GM19372 (cell line): Measurements from ENCODE around the gene STK32A.
A peak's percentile ranks its signal among the peaks of the same experiment; 100 is the strongest.

Experiments
- ATAC-seq: cut with Tn5 transposase; IDR thresholded peaks from one replicate; pipeline ENCODE4 v1.9.1; 2021; ENCODE audit warnings: mild to moderate bottlenecking, low read depth, moderate library complexity; ENCODE audit not compliant: unreplicated experiment

Gene STK32A

GRCh38 chr5:147384346-147385193 lies 149.7 kb downstream of the STK32A start:
- ATAC-seq: no peak

GRCh38 chr5:147387109-147387508 lies 152.3 kb downstream of the STK32A start:
- no peak for ATAC-seq

DNA sequence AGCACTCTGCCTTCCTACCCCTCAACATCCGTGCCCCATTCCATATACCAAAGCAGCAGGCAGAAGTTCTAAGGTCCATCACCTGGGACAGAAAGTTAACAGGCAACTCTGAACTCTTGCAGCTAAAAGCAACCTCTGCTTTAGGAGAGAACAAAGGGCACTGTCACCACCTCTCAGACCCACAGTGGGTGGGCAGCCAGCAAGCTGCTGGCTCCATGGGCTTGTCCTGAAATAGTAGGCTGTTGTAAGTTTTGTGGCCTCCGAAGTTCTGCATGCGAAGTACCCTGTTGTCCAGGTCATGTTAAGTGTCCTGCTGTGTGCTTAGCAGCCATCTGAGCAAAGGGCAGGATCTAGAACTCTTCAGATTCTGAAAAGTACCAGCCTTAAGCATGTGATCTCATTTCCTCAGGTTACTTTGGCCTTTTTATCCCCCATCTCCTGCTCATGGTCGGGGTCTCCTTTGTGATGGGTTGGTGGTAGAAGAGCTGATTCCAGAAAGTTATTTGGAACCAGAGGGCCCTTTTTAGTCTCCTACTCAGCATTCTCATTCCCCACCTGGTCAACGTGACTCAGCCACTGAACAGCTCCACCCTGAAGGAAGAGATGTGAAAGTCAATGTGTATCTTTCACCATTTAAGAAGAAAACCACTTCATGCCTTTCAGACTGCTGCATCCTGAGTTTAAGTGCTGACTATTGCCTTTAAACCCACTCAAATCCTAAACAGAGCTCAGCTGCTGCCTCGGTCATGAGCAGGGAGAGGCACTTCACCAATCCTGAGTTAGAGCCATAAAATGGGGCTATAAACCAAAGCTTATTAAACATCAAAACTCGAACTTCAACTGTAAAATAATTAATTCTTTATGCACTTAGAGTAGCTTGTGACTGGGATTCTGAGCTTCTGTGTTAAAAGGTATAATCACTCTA lies 153.6 kb downstream of the STK32A start:
- ATAC-seq: no peak

- no peak for ATAC-seq
Measured at GRCh38 chr5:147390654-147391225, 155.9 kb downstream of the STK32A start.

GRCh38 chr5:147391781-147392180 lies 157.0 kb downstream of the STK32A start:
- ATAC-seq: peak; percentile 78

- no peak for ATAC-seq
Measured at GRCh38 chr5:147393874-147394672, 159.2 kb downstream of the STK32A start.

DNA sequence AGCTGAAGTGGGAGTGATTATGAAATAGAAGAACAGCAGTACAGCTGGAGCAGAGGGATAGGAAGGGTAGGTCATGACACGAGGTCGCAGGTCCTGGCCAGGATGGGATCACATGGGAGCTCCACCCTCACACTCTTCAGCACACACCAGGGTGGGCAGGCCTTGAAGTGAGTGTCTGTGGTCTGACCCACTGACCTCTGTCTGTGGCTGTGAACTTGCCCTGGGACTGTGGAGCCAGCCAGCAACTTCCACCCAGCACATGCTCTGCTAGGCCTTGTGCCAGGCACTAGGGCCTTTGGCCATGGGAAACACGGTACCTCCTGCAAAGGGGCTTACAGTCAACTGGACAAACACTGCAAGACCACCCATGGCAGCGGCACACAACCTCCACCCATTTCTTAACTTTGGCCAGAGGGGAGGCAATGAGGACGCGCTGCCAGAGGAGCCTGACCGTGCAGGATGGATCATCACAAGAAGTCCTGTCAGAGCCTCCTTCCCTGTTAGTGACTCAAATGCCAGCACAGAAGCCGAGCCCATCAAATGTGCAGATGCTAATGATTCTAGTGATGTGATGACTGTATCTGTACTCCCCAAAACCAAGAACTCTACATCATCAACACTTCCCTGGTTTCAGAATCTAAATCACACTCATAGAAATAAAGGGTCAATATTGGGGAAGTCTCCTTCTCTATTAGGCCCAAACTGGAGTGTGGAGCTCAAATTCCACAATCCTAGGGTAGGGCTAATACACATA lies 161.4 kb downstream of the STK32A start:
- ATAC-seq: no peak

DNA sequence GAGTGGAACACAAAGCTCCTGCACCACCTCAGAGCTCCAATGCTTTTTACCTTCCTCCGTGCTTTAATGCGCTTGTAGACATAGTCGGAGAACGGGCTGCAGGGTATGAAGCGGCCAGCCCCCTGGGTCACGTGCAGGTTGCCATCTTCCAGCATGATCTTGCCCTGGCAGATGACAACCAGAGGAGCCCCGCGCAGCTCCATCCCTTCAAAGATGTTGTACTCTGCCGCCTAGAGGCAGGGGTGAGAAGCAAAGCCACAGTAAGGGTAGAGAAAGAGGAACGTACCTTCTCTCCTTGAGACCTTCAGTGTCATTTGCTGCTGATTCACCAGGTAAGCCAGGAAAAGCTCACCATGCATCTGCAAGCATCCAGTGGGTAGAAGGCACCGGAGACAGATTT lies 162.8 kb downstream of the STK32A start:
- ATAC-seq: no peak

GRCh38 chr5:147398860-147399259 lies 164.0 kb downstream of the STK32A start:
- no peak for ATAC-seq

DNA sequence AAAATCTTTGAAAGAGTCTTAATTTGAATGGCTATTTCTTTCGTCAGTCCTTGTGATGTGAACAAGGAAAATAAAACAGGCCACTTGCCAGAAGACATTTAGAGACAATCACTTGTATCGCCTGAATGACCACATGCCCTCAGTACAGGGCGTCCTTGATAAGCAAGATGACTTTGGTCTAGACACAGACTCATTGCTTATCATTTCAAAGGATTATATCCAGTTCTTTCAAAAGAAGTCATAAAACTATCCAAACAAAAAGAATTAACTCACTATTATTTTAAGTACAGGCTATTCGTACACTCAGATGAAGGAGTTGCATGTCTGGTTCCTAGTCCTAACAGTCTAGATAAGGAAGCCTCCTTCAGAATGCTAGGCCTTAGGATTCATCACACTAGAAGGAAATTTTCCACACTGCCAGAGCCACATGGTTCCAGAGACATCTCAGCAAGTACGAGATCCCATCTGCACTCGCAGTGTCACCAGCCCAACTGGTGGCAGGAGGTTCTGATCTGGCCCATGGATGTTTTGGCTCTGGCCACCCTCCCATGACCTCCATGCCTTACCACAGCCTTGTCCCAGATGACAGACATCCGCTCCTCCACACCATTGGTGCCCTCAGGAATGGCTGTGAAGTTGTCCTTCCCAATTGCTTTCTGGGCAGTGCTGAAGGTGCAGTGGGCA lies 165.4 kb downstream of the STK32A start:
- no peak for ATAC-seq

GRCh38 chr5:147400881-147401280 lies 166.1 kb downstream of the STK32A start:
- ATAC-seq: no peak

DNA sequence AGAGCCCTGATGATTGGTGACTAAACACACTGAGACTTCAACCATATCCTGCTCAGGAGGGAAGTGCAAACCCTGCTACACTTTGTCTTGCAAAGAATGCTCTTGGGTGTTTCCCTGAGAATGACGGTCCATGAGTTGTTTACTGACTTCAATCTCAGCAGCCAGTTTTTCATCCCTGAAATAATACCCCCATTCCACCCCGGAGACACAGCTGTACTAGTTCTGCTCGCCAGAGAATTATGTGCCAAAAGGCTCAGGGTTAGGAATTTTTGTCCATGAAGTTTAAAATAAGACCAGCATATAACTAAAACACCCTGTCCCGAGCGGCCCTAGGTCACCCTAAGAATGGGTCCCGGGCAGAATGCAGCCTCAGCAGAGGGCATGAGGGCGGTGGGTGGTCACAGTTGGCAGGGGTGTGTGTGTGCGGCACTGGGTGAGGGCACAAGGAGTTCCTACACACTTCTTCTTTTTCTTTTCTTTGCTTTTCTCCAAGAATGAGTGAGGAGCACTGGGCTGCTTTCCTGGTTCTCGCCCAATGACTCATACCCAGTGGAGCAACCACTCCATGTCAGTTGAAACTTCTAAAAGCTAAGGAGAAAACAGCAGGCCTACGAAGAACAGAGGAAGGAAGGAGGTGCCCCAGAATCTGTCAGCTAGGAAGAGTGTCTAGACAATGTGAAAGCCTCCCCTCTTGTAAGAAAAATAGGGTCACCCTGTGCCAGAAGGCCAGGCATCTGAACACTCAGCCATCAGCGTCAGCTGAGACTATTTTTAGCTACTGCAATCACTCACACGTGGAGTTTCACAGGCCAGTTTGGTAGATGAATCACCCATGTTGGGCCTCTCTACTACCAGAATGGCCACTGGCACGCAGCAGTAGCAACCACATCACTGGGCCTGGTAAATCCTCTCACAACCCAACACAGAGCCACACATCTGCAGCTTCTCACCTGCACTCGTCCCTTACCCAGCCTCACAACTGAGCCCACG lies 169.1 kb downstream of the STK32A start:
- peak; percentile 82 for ATAC-seq

GRCh38 chr5:147404706-147405105 lies 169.9 kb downstream of the STK32A start:
- ATAC-seq: peak; percentile 18

DNA sequence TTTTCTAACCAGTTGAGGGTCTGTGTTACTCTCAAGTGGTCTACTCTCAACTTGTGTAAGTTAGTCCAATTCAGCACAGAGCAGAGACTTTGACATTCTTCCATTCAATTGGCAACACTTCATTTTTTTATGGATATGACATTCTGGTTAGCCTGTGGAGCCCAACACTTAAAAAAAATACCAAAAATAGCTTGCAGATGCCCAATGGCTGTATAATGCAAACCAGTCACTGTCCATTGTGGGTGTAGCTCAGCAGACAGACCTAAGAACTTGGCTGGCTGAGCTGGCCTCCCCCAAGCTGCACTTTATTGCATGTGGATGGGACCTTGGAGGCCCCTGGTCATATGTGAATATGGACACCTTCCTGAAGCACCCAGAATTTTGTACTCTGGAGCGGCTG lies 171.8 kb downstream of the STK32A start:
- no peak for ATAC-seq

GRCh38 chr5:147407094-147407681 lies 172.4 kb downstream of the STK32A start:
- ATAC-seq: no peak

DNA sequence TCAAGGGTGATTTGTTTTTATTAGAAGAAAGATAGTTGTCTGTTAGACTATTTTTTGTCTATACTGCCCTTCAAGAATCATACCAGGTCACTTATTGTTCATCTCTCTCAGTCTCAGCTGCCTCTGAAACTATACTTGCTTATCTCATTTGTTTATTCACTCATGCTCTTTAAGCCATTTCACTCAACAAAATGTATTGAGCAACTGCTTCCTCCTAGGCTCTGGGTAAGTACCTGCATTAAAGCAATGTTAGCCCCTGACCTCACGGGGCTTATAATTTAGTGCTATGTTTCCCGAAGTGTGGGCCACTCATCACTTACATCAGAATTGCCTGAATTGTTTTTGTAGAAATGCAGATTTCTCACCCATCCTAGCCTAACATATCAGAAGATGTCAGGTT lies 174.2 kb downstream of the STK32A start:
- no peak for ATAC-seq
